Stimulated activated CD8-positive, alpha-beta memory T cell treated with anti-CD3 and anti-CD28 coated beads, Interleukin-12 subunit alpha, Interleukin-12 subunit beta, amount 100 ng/mL, for 4 hours (primary cell): ENCODE data around the gene ST6GALNAC2.

Source experiments
- DNase-seq: peaks from one replicate; pipeline ENCODE4 v3.0.0-alpha.2; 2020; ENCODE audit warnings: low read depth

The ST6GALNAC2 gene

GRCh38 chr17:76599694-76600460 lies 14.2 kb upstream of the ST6GALNAC2 start:
- DNase-seq, result no peak

- no peak for DNase-seq
Measured at GRCh38 chr17:76598004-76598439, 12.4 kb upstream of the ST6GALNAC2 start.

GRCh38 chr17:76597156-76598003 lies 11.7 kb upstream of the ST6GALNAC2 start:
- no peak for DNase-seq

- no peak for DNase-seq
Measured at GRCh38 chr17:76594690-76595089, 9.0 kb upstream of the ST6GALNAC2 start.

GRCh38 chr17:76593959-76594358 lies 8.3 kb upstream of the ST6GALNAC2 start:
- no peak for DNase-seq

GRCh38 chr17:76593384-76593826 lies 7.7 kb upstream of the ST6GALNAC2 start:
- no peak for DNase-seq

- no peak for DNase-seq
Measured at GRCh38 chr17:76588182-76588581, 2.5 kb upstream of the ST6GALNAC2 start.

GRCh38 chr17:76586741-76587487 lies 1.3 kb upstream of the ST6GALNAC2 start:
- no peak for DNase-seq

- no peak for DNase-seq
Measured at GRCh38 chr17:76585033-76585648, 519 bp downstream of the ST6GALNAC2 start.

- DNase-seq, result no peak
Measured at GRCh38 chr17:76584427-76585032, 1.1 kb downstream of the ST6GALNAC2 start.

- DNase-seq, result no peak
Measured at GRCh38 chr17:76582660-76583059, 3.0 kb downstream of the ST6GALNAC2 start.

- no peak for DNase-seq
Measured at GRCh38 chr17:76581515-76581914, 4.1 kb downstream of the ST6GALNAC2 start.

GRCh38 chr17:76579281-76579680 lies 6.4 kb downstream of the ST6GALNAC2 start:
- no peak for DNase-seq

GRCh38 chr17:76578376-76578775 lies 7.3 kb downstream of the ST6GALNAC2 start:
- DNase-seq, result no peak

GRCh38 chr17:76577876-76578275 lies 7.8 kb downstream of the ST6GALNAC2 start:
- DNase-seq, result no peak

GRCh38 chr17:76576189-76576588 lies 9.5 kb downstream of the ST6GALNAC2 start:
- DNase-seq, result no peak

GRCh38 chr17:76575570-76575969 lies 10.1 kb downstream of the ST6GALNAC2 start:
- DNase-seq, result no peak

- no peak for DNase-seq
Measured at GRCh38 chr17:76574166-76574565, 11.5 kb downstream of the ST6GALNAC2 start.

GRCh38 chr17:76573096-76573495 lies 12.6 kb downstream of the ST6GALNAC2 start:
- DNase-seq, result no peak

GRCh38 chr17:76572201-76572910 lies 13.3 kb downstream of the ST6GALNAC2 start:
- no peak for DNase-seq
